Mucosa of descending colon (tissue), 3 donors: ENCODE results near the gene MAML3. TPM values are rescaled to one million over a fixed set of nuclear protein-coding genes. Genes with fewer than 3 reads are reported as not detected.

Experiments used
- ATAC-seq: fragments of 200-7000 bp; cut with Tn5 transposase; one replicate; pipeline ENCODE4 v1.9.1; 2020; ENCODE audit warnings: mild to moderate bottlenecking, moderate library complexity
- DNase-seq, 3 donors: peaks; one replicate each; pipeline ENCODE4 v3.0.0-alpha.2; 2020
- H3K36me3 ChIP-seq: fragments of 200-600 bp; one replicate; pipeline ENCODE4 v1.8.0; 2021; ENCODE audit warnings: low read depth, mild to moderate bottlenecking
- H3K4me1 ChIP-seq: fragments of 200-600 bp; one replicate; pipeline ENCODE4 v1.8.0; 2021; ENCODE audit warnings: low read depth, mild to moderate bottlenecking
- H3K4me3 ChIP-seq: fragments of 200-600 bp; one replicate; pipeline ENCODE4 v1.8.0; 2021; ENCODE audit warnings: mild to moderate bottlenecking
- H3K9me3 ChIP-seq: fragments of 200-600 bp; one replicate; pipeline ENCODE4 v1.8.0; 2021; ENCODE audit warnings: mild to moderate bottlenecking
- intact Hi-C, 2 donors: fragments of 100-400 bp; cut with DNase I in 1 of 2; cut with micrococcal nuclease in 1 of 2; formaldehyde crosslinking; loops; one replicate each; pipeline versions ENCODE4 v1.11.0 to v1.11.1; 2022; cut with DNase I, micrococcal nuclease
- total RNA-seq, 3 donors: library from RNA; stranded (reverse); fragmentation: NEBNext Ultra II Directional in 2 of 3; extraction: Animal tissue kit (Norgen Biotek cat#: 25700) in 2 of 3; gene quantifications; one replicate each; pipeline versions ENCODE4 v1.2.1 to v1.2.4, GENCODE V29; 2021 to 2023
- TF ChIP-seq, protein P1 (sequence below): fragments of 200-600 bp; IDR thresholded peaks from one replicate; pipeline ENCODE4 v1.8.0; 2022; ENCODE audit warnings: antibody characterized with exemption, mild to moderate bottlenecking
- donor health status: DM: no; HTN: no; CAD: no; lungs with moderate emphysema.
- donor health status: DM: no; HTN: no; CAD: no.
- donor health status: DM: no; HTN: yes; CAD: no.

The MAML3 gene
- total RNA-seq, 3 donors from 2014 or later = 10.4 to 23.5 (median 14.8) TPM

DNA sequence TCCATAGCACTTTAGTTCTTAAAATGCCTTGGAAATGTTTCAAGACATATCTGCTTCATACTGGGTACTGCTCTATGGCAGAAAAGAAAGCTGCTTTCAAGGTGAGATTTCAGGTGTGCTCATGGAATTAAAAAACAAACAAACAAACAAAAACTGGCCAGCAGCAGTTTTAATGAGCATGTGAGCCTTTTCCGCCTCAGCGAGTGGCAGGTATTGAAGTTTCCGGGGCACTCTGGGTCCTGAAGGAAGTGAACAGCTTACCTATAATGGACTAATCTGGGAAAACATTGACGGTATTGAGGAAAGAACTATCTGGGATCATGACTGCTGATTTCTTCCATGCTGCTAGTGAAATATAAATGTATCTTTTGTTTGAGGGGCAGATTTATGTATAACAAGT lies 194.6 kb downstream of the MAML3 start:
- no peak for DNase-seq
- no peak overlapping the region for H3K4me3 ChIP-seq
- intact Hi-C loops = no loop called here
- no peaks in the 10 kb centered on the region for H3K4me1 ChIP-seq
- no peak for ATAC-seq
- no peaks in the 10 kb centered on the region for H3K9me3 ChIP-seq
- TF ChIP-seq, protein P1, sequence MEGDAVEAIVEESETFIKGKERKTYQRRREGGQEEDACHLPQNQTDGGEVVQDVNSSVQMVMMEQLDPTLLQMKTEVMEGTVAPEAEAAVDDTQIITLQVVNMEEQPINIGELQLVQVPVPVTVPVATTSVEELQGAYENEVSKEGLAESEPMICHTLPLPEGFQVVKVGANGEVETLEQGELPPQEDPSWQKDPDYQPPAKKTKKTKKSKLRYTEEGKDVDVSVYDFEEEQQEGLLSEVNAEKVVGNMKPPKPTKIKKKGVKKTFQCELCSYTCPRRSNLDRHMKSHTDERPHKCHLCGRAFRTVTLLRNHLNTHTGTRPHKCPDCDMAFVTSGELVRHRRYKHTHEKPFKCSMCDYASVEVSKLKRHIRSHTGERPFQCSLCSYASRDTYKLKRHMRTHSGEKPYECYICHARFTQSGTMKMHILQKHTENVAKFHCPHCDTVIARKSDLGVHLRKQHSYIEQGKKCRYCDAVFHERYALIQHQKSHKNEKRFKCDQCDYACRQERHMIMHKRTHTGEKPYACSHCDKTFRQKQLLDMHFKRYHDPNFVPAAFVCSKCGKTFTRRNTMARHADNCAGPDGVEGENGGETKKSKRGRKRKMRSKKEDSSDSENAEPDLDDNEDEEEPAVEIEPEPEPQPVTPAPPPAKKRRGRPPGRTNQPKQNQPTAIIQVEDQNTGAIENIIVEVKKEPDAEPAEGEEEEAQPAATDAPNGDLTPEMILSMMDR = no peak
- no peaks in the 10 kb centered on the region for H3K36me3 ChIP-seq

DNA sequence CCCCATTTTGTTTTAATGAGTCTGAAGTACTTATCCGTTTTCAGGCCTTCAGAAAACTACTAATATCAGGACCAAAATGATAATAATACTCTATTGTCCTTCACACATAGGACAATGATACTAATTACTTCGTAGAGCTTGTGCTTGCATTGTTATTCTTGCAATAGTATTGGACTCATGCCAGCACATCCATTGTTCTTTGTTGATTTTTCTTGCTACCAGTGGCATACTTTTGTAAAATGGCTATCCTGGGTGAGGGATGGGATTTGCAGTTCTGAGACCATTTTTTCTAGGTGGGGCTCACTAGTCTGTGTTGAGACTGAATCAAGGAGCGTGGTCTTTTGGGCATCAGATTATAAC lies 195.3 kb downstream of the MAML3 start:
- intact Hi-C loops = no loop called here
- no peak overlapping the region for H3K4me3 ChIP-seq
- DNase-seq (no peak), ATAC-seq (no peak)
- TF ChIP-seq, protein P1 = no peak
- H3K4me1 ChIP-seq = no peaks in the 10 kb centered on the region
- no peaks in the 10 kb centered on the region for H3K36me3 ChIP-seq
- H3K9me3 ChIP-seq = no peaks in the 10 kb centered on the region

DNA sequence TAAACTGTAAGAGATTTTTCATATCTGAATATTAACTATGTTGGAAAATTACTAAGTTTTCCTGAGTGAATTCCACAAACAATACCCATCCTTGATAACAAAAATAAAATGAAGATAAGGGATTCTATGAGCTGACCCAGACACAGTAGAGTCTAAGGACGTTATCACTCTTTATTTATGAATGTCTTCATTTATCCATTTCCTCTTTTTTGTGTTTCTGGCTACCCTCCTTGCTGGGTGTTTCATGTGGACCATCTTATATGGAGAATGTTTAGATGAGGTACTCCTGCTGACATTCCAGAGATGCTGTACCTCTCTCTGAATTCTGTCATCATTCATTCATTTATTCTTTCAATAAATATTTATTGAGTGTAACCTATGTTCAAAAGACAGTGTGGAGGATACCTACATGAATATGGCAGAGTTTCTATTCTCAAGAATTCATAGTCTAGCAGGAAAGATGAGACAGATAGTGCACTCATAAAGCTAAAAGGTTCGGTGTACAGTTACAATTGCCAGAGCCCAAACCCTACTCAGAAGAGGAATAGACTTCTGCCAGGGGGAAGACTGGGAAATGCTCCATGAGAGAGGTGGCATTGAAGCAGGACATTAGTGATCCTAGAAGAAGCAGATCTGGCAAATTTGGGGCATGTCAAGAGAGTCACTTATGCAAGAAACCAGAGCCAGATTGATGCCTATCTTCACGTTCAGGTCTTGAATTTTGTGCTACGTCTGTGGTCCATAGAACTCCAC lies 195.8 kb downstream of the MAML3 start:
- Histone ChIP-seq H3K4me3 (no peak overlapping the region), H3K9me3 (no peaks in the 10 kb centered on the region), H3K4me1 (no peaks in the 10 kb centered on the region), H3K36me3 (no peaks in the 10 kb centered on the region)
- TF ChIP-seq, protein P1 = no peak
- intact Hi-C loops = no loop called here
- DNase-seq (no peak), ATAC-seq (no peak)

DNA sequence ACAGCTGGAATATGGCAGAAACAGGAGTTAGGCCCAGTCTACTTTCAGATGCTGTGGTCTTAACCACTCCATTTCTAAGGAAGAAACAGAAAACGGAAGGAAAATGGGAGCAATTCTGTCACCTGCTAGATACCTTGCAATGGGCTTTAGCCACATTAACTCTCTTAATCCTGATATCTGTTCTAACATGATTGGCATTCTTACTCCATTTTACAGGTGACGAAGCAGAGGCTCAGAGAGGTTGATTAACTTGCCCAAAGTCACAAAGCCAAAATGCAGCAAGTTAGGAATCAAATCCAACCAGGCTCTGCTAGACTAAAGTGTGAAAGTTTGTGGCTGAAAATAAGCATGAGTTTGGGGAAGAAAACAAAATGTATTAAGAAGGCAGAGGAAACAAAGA lies 196.9 kb downstream of the MAML3 start:
- TF ChIP-seq, protein P1 = no peak
- H3K4me3 ChIP-seq = no peak overlapping the region

DNA sequence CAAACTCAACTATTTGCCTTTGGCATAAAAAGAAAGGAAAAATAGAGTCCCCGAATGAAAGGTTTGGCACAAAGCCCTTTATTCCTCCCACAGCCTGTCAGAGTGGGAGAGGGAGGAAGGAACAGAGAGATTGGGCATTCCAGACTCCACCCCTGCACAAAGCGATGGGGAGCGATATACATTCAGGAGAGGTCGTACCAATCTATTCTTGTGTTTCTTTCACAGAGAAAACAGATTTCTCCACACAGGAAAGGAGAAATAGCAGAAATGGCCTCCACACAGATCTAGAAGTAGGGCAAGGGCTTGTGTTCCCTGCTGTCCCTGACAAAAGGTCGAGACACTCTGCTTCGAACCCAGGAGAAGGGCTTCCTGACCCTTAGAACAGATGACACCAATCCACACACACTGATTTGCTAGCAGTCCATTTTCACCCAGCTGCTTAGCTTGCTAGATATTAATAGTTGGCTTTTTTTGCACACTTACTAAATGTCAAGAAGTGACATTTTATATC lies 197.4 kb downstream of the MAML3 start:
- Histone ChIP-seq H3K4me3 (no peak overlapping the region), H3K36me3 (no peaks in the 10 kb centered on the region), H3K4me1 (no peaks in the 10 kb centered on the region), H3K9me3 (no peaks in the 10 kb centered on the region)
- no peak for DNase-seq
- ATAC-seq = no peak
- TF ChIP-seq, protein P1 = no peak
- intact Hi-C loops = no loop called here

More for the DNA sequence above, 196.9 kb downstream of the MAML3 start:
- Histone ChIP-seq H3K9me3 (no peaks in the 10 kb centered on the region), H3K36me3 (no peaks in the 10 kb centered on the region), H3K4me1 (no peaks in the 10 kb centered on the region)
- ATAC-seq (no peak), DNase-seq (no peak)
- intact Hi-C loops = no loop called here
